Omental fat pad (tissue), 4 donors: ENCODE measurements around the gene MRAS. TPM values are rescaled to one million over a fixed set of nuclear protein-coding genes. Genes with fewer than 3 reads are reported as not detected.

Experiments
- ATAC-seq: fragments of 150-250 bp; one replicate; pipeline ENCODE4 v1.9.1; 2016; ENCODE audit warnings: mild to moderate bottlenecking, moderate library complexity; ENCODE audit not compliant: low FRiP score
- DNase-seq: peaks from one replicate; pipeline ENCODE4 v3.0.0-alpha.2; 2019; ENCODE audit warnings: low spot score
- CTCF ChIP-seq, 3 donors: fragments of 450-650 bp; IDR thresholded peaks; one replicate each; pipeline ENCODE4 v1.5.1; 2016 to 2017; ENCODE audit warnings: antibody characterized with exemption in 3 of 3, mild to moderate bottlenecking in 3 of 3, moderate library complexity in 2 of 3
- total RNA-seq, 4 donors: library from RNA; depleted of rRNA; stranded (reverse); fragments of >200 nt; gene quantifications; one replicate each; pipeline ENCODE4 v1.1.0, GENCODE V29; 2016

MRAS gene
- total RNA-seq, 4 donors from 2014 or later: 63.1 to 210 (median 106) TPM

- DNase-seq (no peak), ATAC-seq (no peak)
- TF ChIP-seq CTCF (IDR thresholded peaks at IDR 0.05): no peak
These were observed 93.4 kb downstream of the MRAS start for GRCh38 chr3:138441742-138442141.

- no peak for TF ChIP-seq CTCF (IDR thresholded peaks at IDR 0.05)
- ATAC-seq (no peak), DNase-seq (no peak)
These were observed 94.1 kb downstream of the MRAS start for GRCh38 chr3:138442433-138442832.

DNA sequence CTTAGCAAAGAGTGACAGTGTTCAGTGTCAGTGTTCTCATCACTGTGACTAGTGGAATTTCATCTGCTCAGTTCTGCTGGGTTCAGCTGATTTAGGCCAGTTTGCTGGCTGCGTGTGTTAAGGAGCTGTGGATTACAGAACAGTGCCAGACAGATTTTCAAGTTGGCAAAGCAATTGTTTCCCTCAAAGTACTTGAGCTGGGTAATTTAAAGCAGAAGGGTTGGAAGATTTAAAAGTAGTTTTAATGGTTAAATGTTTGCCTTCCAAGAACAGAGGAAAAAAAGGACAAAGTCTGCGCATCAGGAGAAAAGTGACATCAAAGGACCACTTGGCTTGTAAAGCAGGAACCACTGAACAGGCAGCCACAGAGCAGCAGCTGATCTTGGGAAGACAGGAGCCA, 94.7 kb downstream of the MRAS start:
- DNase-seq: no peak
- no peak for ATAC-seq
- TF ChIP-seq CTCF (IDR thresholded peaks at IDR 0.05): no peak

DNA sequence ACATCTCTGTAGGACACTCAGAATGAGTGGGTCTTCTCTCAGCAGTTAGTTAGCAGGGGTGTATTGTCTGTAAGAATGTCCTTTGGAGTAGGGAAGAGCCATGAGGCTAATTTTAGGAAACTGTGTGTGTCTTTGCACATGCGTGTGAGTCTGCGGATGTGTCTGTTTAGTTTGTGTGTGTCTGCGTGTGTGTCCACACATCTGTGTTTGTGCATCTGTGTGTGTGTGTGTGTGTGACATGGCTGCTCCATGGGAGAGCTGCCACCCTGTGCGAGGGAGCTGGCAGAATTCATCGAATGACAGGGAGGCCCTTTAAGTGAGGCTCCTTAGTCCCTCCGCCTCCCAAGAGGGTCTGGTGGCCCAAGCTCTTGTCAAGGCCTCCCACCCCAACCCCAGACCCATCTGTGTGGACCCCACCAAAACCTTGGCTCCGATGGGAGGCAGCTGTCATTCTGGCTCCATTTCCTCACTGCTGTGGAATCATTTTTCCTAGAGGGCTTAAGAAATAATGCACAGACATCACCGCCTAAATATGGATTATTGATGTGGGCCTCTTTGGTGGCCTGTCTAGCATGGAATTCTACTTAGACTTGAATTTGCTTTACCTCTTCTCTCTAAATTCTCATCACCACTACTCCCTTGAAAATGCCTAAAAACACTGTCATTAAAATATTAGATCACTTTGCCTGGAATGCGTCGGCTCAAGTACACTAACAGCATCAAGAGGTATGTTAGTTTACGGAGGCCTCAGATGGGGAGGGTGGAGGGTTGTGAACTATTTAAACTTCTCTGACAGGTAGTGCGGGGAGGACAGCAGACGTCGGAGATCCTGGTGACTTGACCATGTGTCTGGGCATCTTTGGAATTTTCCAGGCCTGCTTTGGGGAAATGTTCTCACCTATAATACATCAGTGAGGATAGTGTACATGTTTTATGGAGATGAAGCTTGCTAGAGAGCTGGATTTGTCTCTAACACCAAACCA, 95.4 kb downstream of the MRAS start:
- no peak for TF ChIP-seq CTCF (IDR thresholded peaks at IDR 0.05)
- ATAC-seq: no peak
- no peak for DNase-seq

- ATAC-seq (no peak), DNase-seq (no peak)
- no peak for TF ChIP-seq CTCF (IDR thresholded peaks at IDR 0.05)
These were observed 96.9 kb downstream of the MRAS start for GRCh38 chr3:138445236-138445635.

- no peak for ATAC-seq
- no peak for DNase-seq
- no peak for TF ChIP-seq CTCF (IDR thresholded peaks at IDR 0.05)
These were observed 97.3 kb downstream of the MRAS start for GRCh38 chr3:138445654-138446053.

DNA sequence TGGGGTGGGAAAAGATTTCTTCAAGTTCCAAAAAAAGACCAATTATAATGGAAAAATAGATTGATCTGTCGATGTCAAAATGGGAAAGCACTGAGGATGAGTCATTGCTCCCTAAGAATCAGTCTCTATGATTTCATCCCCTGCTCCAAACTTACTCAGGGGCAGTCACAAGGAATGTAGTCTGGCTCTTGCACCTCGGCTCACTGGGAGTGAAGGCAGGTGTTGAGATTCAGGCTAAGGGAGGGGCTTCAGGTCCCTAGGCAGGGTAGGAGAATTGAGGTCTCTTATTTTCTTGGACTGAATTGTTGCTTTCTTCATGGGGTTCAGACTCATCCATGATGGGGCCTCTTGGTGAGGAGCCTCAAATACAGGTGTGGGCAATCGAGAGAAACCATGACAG, 100.3 kb downstream of the MRAS start:
- no peak for DNase-seq
- TF ChIP-seq CTCF (IDR thresholded peaks at IDR 0.05): no peak
- no peak for ATAC-seq
